Measurements from ENCODE around the gene TNIK. TPM values are rescaled to one million over a fixed set of nuclear protein-coding genes. Genes with fewer than 3 reads are reported as not detected.

Gene TNIK
- total RNA-seq, result 35.3 TPM
- long read RNA-seq, full-length matches to known transcripts, result 2 of 8 reads
- long read RNA-seq, partial matches to known transcripts, result 4 of 8 reads
- long read RNA-seq, other reads (novel, unspliced or antisense), result 2 of 8 reads

GRCh38 chr3:171459942-171460724 lies at the start of gene TNIK:
Gene TNIK (minus strand): TSS chr3:171460405. CDS start chr3:171460063, 342 bp downstream.
- Histone ChIP-seq H3K36me3 (no peaks in the 10 kb centered on the region), H3K27me3 (no peaks in the 10 kb centered on the region), H3K4me3 (peak within 1 kb of the TSS; percentile 78), H3K27ac (peak within 1 kb of the TSS; percentile 70), H3K4me1 (peaks cover 14% of the 10 kb centered on the region), H3K9me3 (no peaks in the 10 kb centered on the region)
- ATAC-seq (peak; percentile 96), DNase-seq (peak; percentile 96)
- TF ChIP-seq CTCF (IDR thresholded peaks at IDR 0.05), result peak; percentile 18
- intact Hi-C loops (cut with DNase I), result no loop called here

- Histone ChIP-seq H3K27me3 (no peaks in the 10 kb centered on the region), H3K4me1 (no peaks in the 10 kb centered on the region), H3K27ac (no peak overlapping the region), H3K4me3 (no peak overlapping the region), H3K36me3 (no peaks in the 10 kb centered on the region), H3K9me3 (no peaks in the 10 kb centered on the region)
- intact Hi-C loops (cut with DNase I), result no loop called here
- TF ChIP-seq CTCF (IDR thresholded peaks at IDR 0.05), result no peak
- ATAC-seq (no peak), DNase-seq (no peak)
Observed at GRCh38 chr3:171508676-171509075, 48.5 kb upstream of the TNIK start.

- Histone ChIP-seq H3K27ac (no peak overlapping the region), H3K27me3 (no peaks in the 10 kb centered on the region), H3K4me1 (no peaks in the 10 kb centered on the region), H3K36me3 (no peaks in the 10 kb centered on the region), H3K9me3 (no peaks in the 10 kb centered on the region), H3K4me3 (no peak overlapping the region)
- DNase-seq (no peak), ATAC-seq (no peak)
- no peak for TF ChIP-seq CTCF (IDR thresholded peaks at IDR 0.05)
- intact Hi-C loops (cut with DNase I), result no loop called here
Observed at GRCh38 chr3:171508206-171508605, 48.0 kb upstream of the TNIK start.

- no peak for ATAC-seq
- intact Hi-C loops (cut with DNase I), result no loop called here
- no peak overlapping the region for H3K27ac ChIP-seq
Observed at GRCh38 chr3:171506743-171507319, 46.6 kb upstream of the TNIK start.

GRCh38 chr3:171505822-171506333 lies 45.7 kb upstream of the TNIK start:
- intact Hi-C loops (cut with DNase I), result no loop called here
- H3K4me1 ChIP-seq, result no peaks in the 10 kb centered on the region
- DNase-seq (no peak), ATAC-seq (no peak)
- H3K4me3 ChIP-seq, result no peak overlapping the region
- no peaks in the 10 kb centered on the region for H3K36me3 ChIP-seq
- H3K27me3 ChIP-seq, result no peaks in the 10 kb centered on the region
- H3K9me3 ChIP-seq, result no peaks in the 10 kb centered on the region
- no peak overlapping the region for H3K27ac ChIP-seq
- no peak for TF ChIP-seq CTCF (IDR thresholded peaks at IDR 0.05)

More at GRCh38 chr3:171506743-171507319, 46.6 kb upstream of the TNIK start:
- Histone ChIP-seq H3K4me3 (no peak overlapping the region), H3K36me3 (no peaks in the 10 kb centered on the region), H3K27me3 (no peaks in the 10 kb centered on the region), H3K9me3 (no peaks in the 10 kb centered on the region), H3K4me1 (no peaks in the 10 kb centered on the region)
- no peak for TF ChIP-seq CTCF (IDR thresholded peaks at IDR 0.05)
- DNase-seq, result no peak

Measured in upper lobe of right lung (tissue), 1 donor.